Caco-2 (cell line): ENCODE results near the gene ZNF483. TPM values are rescaled to one million over a fixed set of nuclear protein-coding genes. Genes with fewer than 3 reads are reported as not detected.

Source experiments
- BruUV-seq: library from RNA; stranded (reverse); fragments of 400-500 nt; replicated peaks from 2 replicates; lab custom pipeline; 2021; lab: Mats Ljungman, UMichigan
- CTCF ChIA-PET: fragments of 300-600 bp; sonication (Branson Sonifier 250); formaldehyde crosslinking; loops from one replicate; lab custom pipeline; 2022; ENCODE audit warnings: antibody characterized with exemption; lab: Charles Lee
- POLR2A ChIA-PET: fragments of 300-600 bp; sonication (Branson Sonifier 250); formaldehyde crosslinking; loops from one replicate; lab custom pipeline; 2022; ENCODE audit warnings: antibody characterized with exemption; lab: Charles Lee
- DNase-seq, 2 experiments: peaks; one replicate each; pipeline versions ENCODE4 v3.0.0 to v3.0.0-alpha.2; 2020 to 2022
- H3K27me3 ChIP-seq: replicated peaks from 2 replicates; pipeline ENCODE4 v1.6.0; 2011; ENCODE audit warnings: low read length; ENCODE audit not compliant: control insufficient read depth, insufficient read depth
- H3K36me3 ChIP-seq: 2 replicates; pipeline ENCODE4 v1.5.1; 2011; ENCODE audit warnings: low read length; ENCODE audit not compliant: control insufficient read depth, insufficient read depth
- H3K4me1 ChIP-seq: fragments of 250-450 bp; sonication (Bioruptor Pico); 2 replicates; pipeline ENCODE4 v1.5.1; 2020; ENCODE audit warnings: mild to moderate bottlenecking
- H3K4me3 ChIP-seq: 2 replicates; pipeline ENCODE4 v1.5.1; 2011; ENCODE audit warnings: low read depth, mild to moderate bottlenecking, control low read depth, low read length
- H3K9me3 ChIP-seq: fragments of 250-450 bp; sonication (Bioruptor Pico); 2 replicates; pipeline ENCODE4 v1.5.1; 2020; ENCODE audit warnings: mild to moderate bottlenecking, moderate library complexity
- H3K27ac Mint-ChIP-seq: one replicate; pipeline ENCODE4 v1.8.0; 2022; ENCODE audit warnings: mixed read lengths; ENCODE audit not compliant: unreplicated experiment
- H3K27me3 Mint-ChIP-seq: one replicate; pipeline ENCODE4 v1.8.0; 2022; ENCODE audit warnings: mixed read lengths; ENCODE audit not compliant: insufficient read depth, unreplicated experiment
- H3K36me3 Mint-ChIP-seq: one replicate; pipeline ENCODE4 v1.8.0; 2022; ENCODE audit warnings: mild to moderate bottlenecking, mixed read lengths; ENCODE audit not compliant: insufficient read depth, unreplicated experiment
- H3K4me1 Mint-ChIP-seq: one replicate; pipeline ENCODE4 v1.8.0; 2022; ENCODE audit warnings: low read depth, mixed read lengths; ENCODE audit not compliant: unreplicated experiment
- H3K4me3 Mint-ChIP-seq: one replicate; pipeline ENCODE4 v1.8.0; 2022; ENCODE audit warnings: mild to moderate bottlenecking, moderate library complexity, mixed read lengths; ENCODE audit not compliant: unreplicated experiment
- H3K9me3 Mint-ChIP-seq: one replicate; pipeline ENCODE4 v1.8.0; 2022; ENCODE audit warnings: mixed read lengths; ENCODE audit not compliant: unreplicated experiment
- CTCF ChIP-seq, 2 experiments: fragments of 200-600 bp in 1 of 2; IDR thresholded peaks; 1 replicate in 1 of 2; 2 replicates in 1 of 2; pipeline versions ENCODE4 v1.5.1 to v1.8.0; 2011 to 2022; ENCODE audit warnings: antibody characterized with exemption in 1 of 2, control low read depth in 1 of 2, inconsistent platforms in 1 of 2, low read depth in 1 of 2, low read length in 1 of 2, mild to moderate bottlenecking in 1 of 2, moderate library complexity in 1 of 2; ENCODE audit not compliant: insufficient read depth in 1 of 2, severe bottlenecking in 1 of 2, unreplicated experiment in 1 of 2
- intact Hi-C: fragments of 100-400 bp; cut with micrococcal nuclease; formaldehyde crosslinking; loops from one replicate; pipeline ENCODE4 v1.10.0; 2022; ENCODE audit not compliant: unreplicated experiment
- total RNA-seq: library from RNA; stranded (reverse); gene quantifications from 2 replicates; pipeline ENCODE4 v1.2.3, GENCODE V29; 2022

ZNF483 gene
- total RNA-seq, 1 experiment from 2014 or later: not detected

DNA sequence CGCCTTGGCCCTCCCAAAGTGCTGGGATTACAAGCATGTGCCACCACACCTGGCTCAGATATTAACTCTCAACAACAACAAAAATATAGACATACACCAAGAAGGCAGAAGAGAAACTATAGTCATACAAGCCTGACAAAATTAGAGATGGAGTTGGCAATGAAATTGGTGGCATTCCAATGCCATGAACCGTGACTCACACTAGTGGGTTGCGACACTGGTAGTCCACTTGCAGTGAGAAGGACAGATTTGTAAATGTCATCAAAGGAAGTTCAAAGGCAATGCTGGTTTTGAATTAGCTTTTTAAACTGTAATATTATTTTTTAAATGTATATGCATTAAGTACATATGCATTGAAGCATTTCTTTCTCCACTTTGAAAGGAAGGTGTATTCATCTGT lies 97.6 kb downstream of the ZNF483 start:
- TF ChIP-seq CTCF (IDR thresholded peaks at IDR 0.05; ENCODE audit: insufficient read depth in 1 of 2, low read depth in 1 of 2, low read length in 1 of 2, severe bottlenecking in 1 of 2, unreplicated experiment in 1 of 2): no peak
- H3K4me3 Mint-ChIP-seq: no peak overlapping the region
- intact Hi-C loops: loop anchor here (1.0 kb wide), 1 partner anchor 24 kb away; no protein-coding TSS in a partner anchor
- DNase-seq: peak in 1 of 2 experiments; percentile 29
- H3K36me3 Mint-ChIP-seq: no peaks in the 10 kb centered on the region
- ChIA-PET CTCF (interaction anchor here (2.3 kb wide), 1 partner anchor 24 kb away, joined by 26 read pairs; the partner anchor contains the start of gene PTGR1), POLR2A (no interaction called here)
- H3K27me3 Mint-ChIP-seq: no peaks in the 10 kb centered on the region
- no TSS peak for BruUV-seq
- Histone ChIP-seq H3K27me3 (no peaks in the 10 kb centered on the region), H3K9me3 (no peaks in the 10 kb centered on the region), H3K4me3 (no peak overlapping the region), H3K36me3 (no peaks in the 10 kb centered on the region), H3K4me1 (no peaks in the 10 kb centered on the region; the same call in 1 of the 2 replicates)
- no peaks in the 10 kb centered on the region for H3K9me3 Mint-ChIP-seq
- H3K27ac Mint-ChIP-seq: no peak overlapping the region
- peaks cover 2% of the 10 kb centered on the region for H3K4me1 Mint-ChIP-seq

Other genes starting within 250 kb of the ZNF483 start
- not detected in 2 replicates for gene OR2K2, start 195.0 kb upstream of the ZNF483 start, total RNA-seq
- 66.8 and 77.0 TPM in 2 replicates for gene ECPAS, start 40.8 kb upstream of the ZNF483 start, total RNA-seq
- gene PTGR1, start 74.5 kb downstream of the ZNF483 start, total RNA-seq: 46.9 and 55.3 TPM in 2 replicates
- 10.2 and 10.4 TPM in 2 replicates for gene DNAJC25, start 106.2 kb downstream of the ZNF483 start, total RNA-seq
- 52.2 and 54.0 TPM in 2 replicates for gene GNG10, start 136.4 kb downstream of the ZNF483 start, total RNA-seq